ENCODE data around the gene AKAP6. TPM values are rescaled to one million over a fixed set of nuclear protein-coding genes. Genes with fewer than 3 reads are reported as not detected.

AKAP6 gene
- total RNA-seq, 1 experiment from 2014 or later, result 1.1 TPM

- Mint-ChIP-seq H3K27me3 (ENCODE audit: low read depth) (no peaks in the 10 kb centered on the region), H3K36me3 (ENCODE audit: insufficient read depth in 1 of 3, low read depth in 3 of 3) (peaks cover 0 to 2% (median 2%) of the 10 kb centered on the region in 3 experiments; a peak in 2 of 7 replicates), H3K9me3 (peaks cover 2% of the 10 kb centered on the region in 2 experiments; a peak in 1 of 5 replicates), H3K4me3 (no peak overlapping the region), H3K4me1 (peaks cover 4 to 5% of the 10 kb centered on the region in 2 experiments; a peak in 2 of 4 replicates), H3K27ac (no peak overlapping the region)
- H4K20me1 ChIP-seq (ENCODE audit: control insufficient read depth, insufficient read depth, insufficient read length), result no peaks in the 10 kb centered on the region
- no peak overlapping the region for H3K9ac ChIP-seq (ENCODE audit: extremely low read depth, insufficient read length, low read length)
- no peak overlapping the region for H3K27ac ChIP-seq (ENCODE audit: insufficient read length, low read depth, low read length)
- H3K4me1 ChIP-seq (ENCODE audit: insufficient read depth, low read length), result no peaks in the 10 kb centered on the region
- no peak overlapping the region for H4K8ac ChIP-seq (replicated peaks; ENCODE audit: insufficient read length, low read depth, low read length)
- no peaks in the 10 kb centered on the region for H3K79me2 ChIP-seq (ENCODE audit: insufficient read depth, low read length)
- no peak overlapping the region for H2AK5ac ChIP-seq (ENCODE audit: insufficient read length, low read length)
- no peak overlapping the region for H3T11ph ChIP-seq (ENCODE audit: low read length)
- no peak overlapping the region for H2BK20ac ChIP-seq (ENCODE audit: low read depth, low read length, poor library complexity, severe bottlenecking)
- no peak overlapping the region for H2BK15ac ChIP-seq (ENCODE audit: low read depth, low read length)
- H3K23me2 ChIP-seq (ENCODE audit: insufficient read length, low read depth, low read length, poor library complexity, severe bottlenecking), result no peaks in the 10 kb centered on the region
- no peaks in the 10 kb centered on the region for H3K79me1 ChIP-seq (ENCODE audit: insufficient read depth, low read depth, low read length, poor library complexity, severe bottlenecking)
- no peak overlapping the region for H3K4ac ChIP-seq (ENCODE audit: low read depth, low read length)
- H3K14ac ChIP-seq (ENCODE audit: insufficient read depth, low read length), result no peak overlapping the region
- H3K23ac ChIP-seq (ENCODE audit: insufficient read length, low read depth, low read length), result no peak overlapping the region
- H3K27me3 ChIP-seq (ENCODE audit: insufficient read depth, low read length), result no peaks in the 10 kb centered on the region
- no peak for TF ChIP-seq CTCF (conservative IDR thresholded peaks at IDR 0.05)
- H4K91ac ChIP-seq (ENCODE audit: insufficient read length, low read depth, low read length), result no peak overlapping the region
- no peak overlapping the region for H3K4me2 ChIP-seq (ENCODE audit: insufficient read depth, insufficient read length, low read length)
- no peak overlapping the region for H3K18ac ChIP-seq (ENCODE audit: insufficient read length, low read depth, low read length)
- no peak overlapping the region for H2BK5ac ChIP-seq (ENCODE audit: insufficient read length, low read length)
- H2AFZ ChIP-seq (ENCODE audit: low read length), result no peak overlapping the region
- no peak overlapping the region for H2BK12ac ChIP-seq (ENCODE audit: insufficient read length, low read depth, low read length)
- H3K9me3 ChIP-seq (ENCODE audit: control insufficient read depth, low read depth, low read length), result no peaks in the 10 kb centered on the region
- H4K5ac ChIP-seq (ENCODE audit: insufficient read length, low read depth, low read length), result no peak overlapping the region
- no peak for DNase-seq
- H3K56ac ChIP-seq (ENCODE audit: insufficient read length, low read depth, low read length), result no peak overlapping the region
- no CpG with 5 or more reads among the region's 3 CpGs for WGBS (ENCODE audit: extremely low coverage, insufficient read length, low lambda C conversion rate)
- H2BK120ac ChIP-seq (ENCODE audit: low read depth, low read length, poor library complexity, severe bottlenecking), result no peak overlapping the region
Measured at GRCh38 chr14:32512348-32512747, 183.2 kb downstream of the AKAP6 start.

Data from H9 (cell line).